ENCODE measurements around the gene CARD10. TPM values are rescaled to one million over a fixed set of nuclear protein-coding genes. Genes with fewer than 3 reads are reported as not detected.

CARD10 gene
- polyA plus RNA-seq, 1 donor from 2014 or later: 0.36 TPM

GRCh38 chr22:37510091-37510490 lies 9.1 kb downstream of the CARD10 start:
- H4K20me1 ChIP-seq (ENCODE audit: insufficient read depth): no peaks in the 10 kb centered on the region
- H3K9me2 ChIP-seq (ENCODE audit: insufficient read depth, low read length): no peaks in the 10 kb centered on the region
- H2AFZ ChIP-seq (ENCODE audit: low read depth, low read length): no peak overlapping the region
- H3K27ac ChIP-seq (ENCODE audit: low read length): no peak overlapping the region
- H3K9ac ChIP-seq (ENCODE audit: low read length): no peak overlapping the region
- H3K9me3 ChIP-seq (ENCODE audit: low read length): no peaks in the 10 kb centered on the region
- TF ChIP-seq EZH2 (IDR thresholded peaks at IDR 0.05; ENCODE audit: borderline replicate concordance, insufficient read depth, low read length, poor library complexity, severe bottlenecking): no peak
- TF ChIP-seq EP300 (conservative IDR thresholded peaks at IDR 0.05; ENCODE audit: poor library complexity, severe bottlenecking): no peak
- TF ChIP-seq TAF1 (IDR thresholded peaks at IDR 0.05; ENCODE audit: low read depth): no peak
- TF ChIP-seq REST (IDR thresholded peaks at IDR 0.05; ENCODE audit: borderline replicate concordance): no peak
- TF ChIP-seq POLR2AphosphoS5 (IDR thresholded peaks at IDR 0.05): no peak
- no peak for TF ChIP-seq RAD21 (conservative IDR thresholded peaks at IDR 0.05)
- no peak for TF ChIP-seq SMC3 (conservative IDR thresholded peaks at IDR 0.05; ENCODE audit: poor library complexity)
- TF ChIP-seq MXI1 (conservative IDR thresholded peaks at IDR 0.05; ENCODE audit: poor library complexity, severe bottlenecking): no peak
- TF ChIP-seq CTCF (IDR thresholded peaks at IDR 0.05; ENCODE audit: poor library complexity, severe bottlenecking): no peak
- no peak overlapping the region for H3K4me2 ChIP-seq (ENCODE audit: low read length)
- no peaks in the 10 kb centered on the region for H3F3A ChIP-seq (ENCODE audit: insufficient read depth, low read length, poor library complexity, severe bottlenecking)
- H3K79me2 ChIP-seq (replicated peaks; ENCODE audit: insufficient read depth, low read length): no peaks in the 10 kb centered on the region
- no peaks in the 10 kb centered on the region for H3K27me3 ChIP-seq (ENCODE audit: insufficient read depth, low read depth, low read length)
- H3K4me3 ChIP-seq (ENCODE audit: low read length): no peak overlapping the region
- no peaks in the 10 kb centered on the region for H3K36me3 ChIP-seq (ENCODE audit: insufficient read depth, low read length)

GRCh38 chr22:37509059-37509860 lies 10.0 kb downstream of the CARD10 start:
- Histone ChIP-seq H3K4me2 (ENCODE audit: low read length) (no peak overlapping the region), H3K36me3 (ENCODE audit: insufficient read depth, low read length) (no peaks in the 10 kb centered on the region), H3K27me3 (ENCODE audit: insufficient read depth, low read depth, low read length) (no peaks in the 10 kb centered on the region), H3K9me3 (ENCODE audit: low read length) (no peaks in the 10 kb centered on the region), H3K79me2 (replicated peaks; ENCODE audit: insufficient read depth, low read length) (no peaks in the 10 kb centered on the region), H4K20me1 (ENCODE audit: insufficient read depth) (no peaks in the 10 kb centered on the region), H3F3A (ENCODE audit: insufficient read depth, low read length, poor library complexity, severe bottlenecking) (no peaks in the 10 kb centered on the region), H3K4me3 (ENCODE audit: low read length) (no peak overlapping the region), H3K27ac (ENCODE audit: low read length) (no peak overlapping the region), H3K9ac (ENCODE audit: low read length) (no peak overlapping the region), H2AFZ (ENCODE audit: low read depth, low read length) (no peak overlapping the region), H3K9me2 (ENCODE audit: insufficient read depth, low read length) (no peaks in the 10 kb centered on the region)
- TF ChIP-seq RAD21 (conservative IDR thresholded peaks at IDR 0.05) (no peak), POLR2AphosphoS5 (IDR thresholded peaks at IDR 0.05) (no peak), MXI1 (conservative IDR thresholded peaks at IDR 0.05; ENCODE audit: poor library complexity, severe bottlenecking) (no peak), SMC3 (conservative IDR thresholded peaks at IDR 0.05; ENCODE audit: poor library complexity) (no peak), CTCF (IDR thresholded peaks at IDR 0.05; ENCODE audit: poor library complexity, severe bottlenecking) (no peak), TAF1 (IDR thresholded peaks at IDR 0.05; ENCODE audit: low read depth) (no peak), REST (IDR thresholded peaks at IDR 0.05; ENCODE audit: borderline replicate concordance) (no peak), EP300 (conservative IDR thresholded peaks at IDR 0.05; ENCODE audit: poor library complexity, severe bottlenecking) (no peak), EZH2 (IDR thresholded peaks at IDR 0.05; ENCODE audit: borderline replicate concordance, insufficient read depth, low read length, poor library complexity, severe bottlenecking) (no peak)
